ENCODE results near the gene HOXB6. TPM values are rescaled to one million over a fixed set of nuclear protein-coding genes. Genes with fewer than 3 reads are reported as not detected.

Gene HOXB6
- polyA plus RNA-seq, 3 donors = not detected

GRCh38 chr17:48590607-48591161, 14.1 kb downstream of the HOXB6 start:
- Mint-ChIP-seq H3K27ac (no peak overlapping the region), H3K9me3 (peaks cover 0 to 34% (median 18%) of the 10 kb centered on the region in 7 donors), H3K27me3 (ENCODE audit: low read depth in 3 of 3) (peaks cover 100% of the 10 kb centered on the region in 3 donors), H3K4me3 (peak overlapping the region in 1 of 2 donors; percentile 88), H3K4me1 (peaks cover 52% of the 10 kb centered on the region), H3K36me3 (peaks cover 8 to 40% of the 10 kb centered on the region in 2 donors)
- H3K27ac ChIP-seq (ENCODE audit: low read depth in 1 of 2, low read length in 2 of 2) = no peak overlapping the region
- H3K36me3 ChIP-seq (replicated peaks in 1 of 2; ENCODE audit: control insufficient read depth in 1 of 2, insufficient read depth in 2 of 2, low read length in 2 of 2) = no peaks in the 10 kb centered on the region
- no peak for DNase-seq
- H3K9ac ChIP-seq (ENCODE audit: insufficient read depth, low read length, poor library complexity, severe bottlenecking) = no peak overlapping the region
- H3K79me2 ChIP-seq (ENCODE audit: insufficient read depth, low read length) = no peaks in the 10 kb centered on the region
- intact Hi-C loops (cut with micrococcal nuclease) = loop anchor here (5.0 kb wide), 2 partner anchors 98 to 253 kb away; no protein-coding TSS in a partner anchor
- H3K4me2 ChIP-seq (replicated peaks; ENCODE audit: extremely low read depth, low read length, poor library complexity, severe bottlenecking) = no peak overlapping the region
- no peak for TF ChIP-seq CTCF (IDR thresholded peaks at IDR 0.05)
- peaks cover 83 to 100% of the 10 kb centered on the region in 2 donors for H3K27me3 ChIP-seq (ENCODE audit: control insufficient read depth in 2 of 2, insufficient read depth in 2 of 2, low read length in 2 of 2)
- H3K4me1 ChIP-seq (ENCODE audit: control insufficient read depth in 1 of 2, insufficient read depth in 2 of 2, low read length in 2 of 2) = peaks cover 27 to 39% of the 10 kb centered on the region in 2 donors
- peaks cover 0 to 14% of the 10 kb centered on the region in 2 donors for H3K9me3 ChIP-seq (replicated peaks in 1 of 2; ENCODE audit: control insufficient read depth in 1 of 2, insufficient read depth in 1 of 2, low read length in 2 of 2)
- H4K20me1 ChIP-seq (ENCODE audit: insufficient read depth, low read length) = no peaks in the 10 kb centered on the region
- H2AFZ ChIP-seq (ENCODE audit: insufficient read depth, low read depth, low read length, poor library complexity, severe bottlenecking) = no peak overlapping the region
- no peak overlapping the region for H3K4me3 ChIP-seq (replicated peaks in 1 of 3; ENCODE audit: low read depth in 2 of 3, low read length in 3 of 3)

- H3K4me1 Mint-ChIP-seq = peaks cover 58% of the 10 kb centered on the region
- Histone ChIP-seq H3K27ac (ENCODE audit: low read depth in 1 of 2, low read length in 2 of 2) (no peak within 1 kb of the TSS), H3K9me3 (replicated peaks in 1 of 2; ENCODE audit: control insufficient read depth in 1 of 2, insufficient read depth in 1 of 2, low read length in 2 of 2) (peaks cover 0 to 14% of the 10 kb centered on the region in 2 donors), H4K20me1 (ENCODE audit: insufficient read depth, low read length) (no peaks in the 10 kb centered on the region), H3K36me3 (replicated peaks in 1 of 2; ENCODE audit: control insufficient read depth in 1 of 2, insufficient read depth in 2 of 2, low read length in 2 of 2) (no peaks in the 10 kb centered on the region), H2AFZ (ENCODE audit: insufficient read depth, low read depth, low read length, poor library complexity, severe bottlenecking) (peak within 1 kb of the TSS; percentile 62), H3K4me1 (ENCODE audit: control insufficient read depth in 1 of 2, insufficient read depth in 2 of 2, low read length in 2 of 2) (peaks cover 33 to 45% of the 10 kb centered on the region in 2 donors), H3K4me3 (replicated peaks in 1 of 3; ENCODE audit: low read depth in 2 of 3, low read length in 3 of 3) (no peak within 1 kb of the TSS), H3K79me2 (ENCODE audit: insufficient read depth, low read length) (no peaks in the 10 kb centered on the region), H3K4me2 (replicated peaks; ENCODE audit: extremely low read depth, low read length, poor library complexity, severe bottlenecking) (peak within 1 kb of the TSS; percentile 57), H3K27me3 (ENCODE audit: control insufficient read depth in 2 of 2, insufficient read depth in 2 of 2, low read length in 2 of 2) (peaks cover 79 to 100% of the 10 kb centered on the region in 2 donors), H3K9ac (ENCODE audit: insufficient read depth, low read length, poor library complexity, severe bottlenecking) (no peak within 1 kb of the TSS)
- intact Hi-C loops (cut with micrococcal nuclease) = loop anchor here (5.0 kb wide), 2 partner anchors 98 to 253 kb away; no protein-coding TSS in a partner anchor
- no peak within 1 kb of the TSS for H3K27ac Mint-ChIP-seq
- H3K9me3 Mint-ChIP-seq = peaks cover 0 to 33% (median 18%) of the 10 kb centered on the region in 7 donors
- no peak for TF ChIP-seq CTCF (IDR thresholded peaks at IDR 0.05)
- H3K36me3 Mint-ChIP-seq = peaks cover 8 to 40% of the 10 kb centered on the region in 2 donors
- peaks cover 100% of the 10 kb centered on the region in 3 donors for H3K27me3 Mint-ChIP-seq (ENCODE audit: low read depth in 3 of 3)
- H3K4me3 Mint-ChIP-seq = peak within 1 kb of the TSS; percentile 65 to 99
- no peak for DNase-seq
- 2% methylated on average over 8 of the region's 23 CpGs for WGBS (ENCODE audit: insufficient coverage)
Observed at GRCh38 chr17:48589831-48590606, 14.8 kb downstream of the HOXB6 start, which contains the start of gene HOXB3. Gene HOXB3 (minus strand): TSS chr17:48590241. CDS start chr17:48552474, 37,767 bp downstream.

All from CD14-positive monocyte (primary cell).